Measurements from ENCODE around the gene POLK. TPM values are rescaled to one million over a fixed set of nuclear protein-coding genes. Genes with fewer than 3 reads are reported as not detected.
"Not testable (repeated sequence)": the region's sequence is repeated elsewhere in the genome, so short reads cannot be mapped to it uniquely, and the experiment has no call there.

POLK gene
- total and polyA plus RNA-seq, 2 donors (not counting 3 experiments of a cell fraction or from before 2014, with no cell fraction given), result 5.1 to 27.3 TPM

GRCh38 chr5:75558981-75559632, 47.4 kb downstream of the POLK start:
- DNase-seq (ENCODE audit: low read depth, low spot score) (peak; percentile 94), FAIRE-seq (peak; percentile 42)
- no peak overlapping the region for H2AFZ ChIP-seq (ENCODE audit: low read depth, low read length)
- H3K27ac ChIP-seq (ENCODE audit: insufficient read depth, low read depth, low read length), result peak overlapping the region; percentile 91
- H3K4me2 ChIP-seq (ENCODE audit: insufficient read depth, low read length), result peak overlapping the region; percentile 93
- ChIA-PET CTCF (interaction anchor here (0.7 to 1.4 kb wide), 9 partner anchors 8 to 147 kb away, joined by 3 to 13 read pairs (median 3); no protein-coding TSS in a partner anchor), POLR2A (interaction anchor here (1.2 kb wide), 1 partner anchor 8 kb away, joined by 3 read pairs; no protein-coding TSS in a partner anchor)
- H3K4me3 ChIP-seq (replicated peaks in 1 of 3; ENCODE audit: insufficient read depth in 1 of 3, low read depth in 1 of 3, low read length in 3 of 3), result peak overlapping the region in 2 of 3 experiments; percentile 28 to 64
- H3K9ac ChIP-seq (replicated peaks; ENCODE audit: extremely low read depth, insufficient read depth, low read length), result peak overlapping the region; percentile 67
- H3K79me2 ChIP-seq (ENCODE audit: control insufficient read depth, insufficient read depth, low read length), result peaks cover 27% of the 10 kb centered on the region
- H3K9me3 ChIP-seq (replicated peaks; ENCODE audit: control insufficient read depth, insufficient read depth, low read length), result no peaks in the 10 kb centered on the region
- no peaks in the 10 kb centered on the region for H4K20me1 ChIP-seq (replicated peaks; ENCODE audit: control insufficient read depth, extremely low read depth, insufficient read depth, low read length)
- intact Hi-C loops (cut with micrococcal nuclease), result loop anchor here (1.0 to 2.0 kb wide), 3 partner anchors 8 to 222 kb away; partner anchors contain the start of genes CERT1, HMGCR and POLK
- no TSS peak for BruUV-seq (replicated peaks)
- TF ChIP-seq EZH2 (IDR thresholded peaks at IDR 0.05; ENCODE audit: borderline replicate concordance, low read depth, low read length, severe bottlenecking), result no peak
- TF ChIP-seq JUN (IDR thresholded peaks at IDR 0.05; ENCODE audit: borderline replicate concordance, insufficient read depth, insufficient read length, low read depth), result peak; percentile 45
- TF ChIP-seq POLR2A (IDR thresholded peaks at IDR 0.05; ENCODE audit: low read depth, low read length), result no peak
- no peaks in the 10 kb centered on the region for H3K27me3 ChIP-seq (ENCODE audit: control insufficient read depth in 2 of 2, insufficient read depth in 2 of 2, low read length in 2 of 2)
- H3K36me3 ChIP-seq (ENCODE audit: control insufficient read depth in 2 of 2, extremely low read depth in 1 of 2, insufficient read depth in 2 of 2, low read length in 2 of 2), result no peaks in the 10 kb centered on the region
- H3K4me1 ChIP-seq (ENCODE audit: control insufficient read depth, extremely low read depth, insufficient read depth, low read length), result peaks cover 28% of the 10 kb centered on the region
- no peaks in the 10 kb centered on the region for H3K9me1 ChIP-seq (replicated peaks; ENCODE audit: control insufficient read depth, extremely low read depth, insufficient read depth, low read length)
- dilution Hi-C loops (cut with MboI; ENCODE audit: extremely low pct_ligation_motif_present, low sequenced_read_pairs), result no loop called here

- H4K20me1 ChIP-seq (replicated peaks; ENCODE audit: control insufficient read depth, extremely low read depth, insufficient read depth, low read length); H3K27me3 ChIP-seq (ENCODE audit: control insufficient read depth in 2 of 2, insufficient read depth in 2 of 2, low read length in 2 of 2); dilution Hi-C loops (cut with MboI; ENCODE audit: extremely low pct_ligation_motif_present, low sequenced_read_pairs); POLR2A ChIA-PET; DNase-seq (ENCODE audit: low read depth, low spot score); H3K9ac ChIP-seq (replicated peaks; ENCODE audit: extremely low read depth, insufficient read depth, low read length); H3K4me3 ChIP-seq (replicated peaks in 1 of 3; ENCODE audit: insufficient read depth in 1 of 3, low read depth in 1 of 3, low read length in 3 of 3); H3K36me3 ChIP-seq (ENCODE audit: control insufficient read depth in 2 of 2, extremely low read depth in 1 of 2, insufficient read depth in 2 of 2, low read length in 2 of 2); CTCF ChIA-PET; FAIRE-seq; H3K27ac ChIP-seq (ENCODE audit: insufficient read depth, low read depth, low read length); BruUV-seq (replicated peaks); intact Hi-C loops (cut with micrococcal nuclease); H2AFZ ChIP-seq (ENCODE audit: low read depth, low read length); H3K9me3 ChIP-seq (replicated peaks; ENCODE audit: control insufficient read depth, insufficient read depth, low read length); H3K4me2 ChIP-seq (ENCODE audit: insufficient read depth, low read length); H3K9me1 ChIP-seq (replicated peaks; ENCODE audit: control insufficient read depth, extremely low read depth, insufficient read depth, low read length): not testable (repeated sequence)
- Histone ChIP-seq H3K4me1 (ENCODE audit: control insufficient read depth, extremely low read depth, insufficient read depth, low read length) (peaks cover 32% of the 10 kb centered on the region), H3K79me2 (ENCODE audit: control insufficient read depth, insufficient read depth, low read length) (peaks cover 41% of the 10 kb centered on the region)
Measured at GRCh38 chr5:75560655-75561054, 49.0 kb downstream of the POLK start.

Measured in endothelial cell of umbilical vein (primary cell).